Mucosa of rectum (tissue), 2 donors: ENCODE results near the gene TMOD2.

Experiments used
- H3K27ac ChIP-seq, 2 donors: one replicate each; pipeline ENCODE4 v1.7.0; 2013; ENCODE audit warnings: inconsistent platforms in 2 of 2, low read depth in 2 of 2, low read length in 2 of 2
- H3K27me3 ChIP-seq, 2 donors: one replicate each; pipeline ENCODE4 v1.7.0; 2013; ENCODE audit warnings: low read length in 2 of 2; ENCODE audit not compliant: control insufficient read depth in 2 of 2, insufficient read depth in 2 of 2
- H3K36me3 ChIP-seq, 2 donors: one replicate each; pipeline ENCODE4 v1.7.0; 2013; ENCODE audit warnings: low read length in 2 of 2; ENCODE audit not compliant: control insufficient read depth in 2 of 2, insufficient read depth in 2 of 2
- H3K4me1 ChIP-seq, 2 donors: one replicate each; pipeline ENCODE4 v1.7.0; 2013; ENCODE audit warnings: low read length in 2 of 2, mild to moderate bottlenecking in 1 of 2; ENCODE audit not compliant: control insufficient read depth in 2 of 2, insufficient read depth in 2 of 2
- H3K4me3 ChIP-seq, 2 donors: one replicate each; pipeline ENCODE4 v1.7.0; 2013; ENCODE audit warnings: low read length in 2 of 2
- H3K9ac ChIP-seq, 2 donors: one replicate each; pipeline ENCODE4 v1.7.0; 2013; ENCODE audit warnings: low read length in 2 of 2, low read depth in 1 of 2, mild to moderate bottlenecking in 1 of 2
- H3K9me3 ChIP-seq, 2 donors: one replicate each; pipeline ENCODE4 v1.7.0; 2013; ENCODE audit warnings: low read length in 2 of 2; ENCODE audit not compliant: control insufficient read depth in 2 of 2
- donor health status: healthy.
- donor health status: Normal muscosa, but diverticular disease.

Gene TMOD2

GRCh38 chr15:51830276-51830806 is 78.9 kb downstream of the TMOD2 start:
- H3K9me3 ChIP-seq = no peaks in the 10 kb centered on the region
- H3K27ac ChIP-seq = peak overlapping the region; percentile 94 to 96
- H3K27me3 ChIP-seq = no peaks in the 10 kb centered on the region
- H3K36me3 ChIP-seq = no peaks in the 10 kb centered on the region
- H3K9ac ChIP-seq = peak overlapping the region; percentile 76 to 92
- H3K4me3 ChIP-seq = peak overlapping the region; percentile 80 to 92
- H3K4me1 ChIP-seq = peaks cover 9 to 11% of the 10 kb centered on the region in 2 donors

- H3K9ac ChIP-seq = no peak overlapping the region
- no peaks in the 10 kb centered on the region for H3K27me3 ChIP-seq
- no peak overlapping the region for H3K4me3 ChIP-seq
- H3K36me3 ChIP-seq = no peaks in the 10 kb centered on the region
- peaks cover 13 to 21% of the 10 kb centered on the region in 2 donors for H3K4me1 ChIP-seq
- H3K9me3 ChIP-seq = no peaks in the 10 kb centered on the region
- H3K27ac ChIP-seq = no peak overlapping the region
Measured at GRCh38 chr15:51833772-51834171, 82.4 kb downstream of the TMOD2 start.

DNA sequence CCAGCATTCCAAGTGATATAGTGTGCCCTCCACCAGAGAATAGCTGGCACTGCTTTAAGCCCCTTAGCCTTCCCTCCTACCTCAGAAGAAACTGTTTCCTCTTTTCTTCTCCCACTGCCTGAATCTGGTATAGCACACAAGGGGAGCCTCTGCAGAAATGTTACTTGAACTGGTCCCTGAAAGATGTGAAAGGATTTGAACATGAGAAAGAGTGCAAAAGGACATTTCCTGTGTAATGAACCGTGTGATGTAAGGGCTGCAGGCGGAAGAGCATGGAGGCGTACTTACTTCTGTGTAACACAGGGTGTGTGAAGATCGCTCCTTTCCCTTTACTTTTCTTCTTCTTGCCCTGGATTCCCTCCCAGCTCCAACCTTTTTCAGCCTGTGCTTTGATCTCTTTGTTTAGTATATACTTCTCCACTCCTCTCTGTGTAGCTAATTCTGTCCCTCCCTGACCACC is 86.4 kb downstream of the TMOD2 start:
- H3K36me3 ChIP-seq = no peaks in the 10 kb centered on the region
- H3K4me1 ChIP-seq = peaks cover 16% of the 10 kb centered on the region in 2 donors
- H3K9ac ChIP-seq = no peak overlapping the region
- no peak overlapping the region for H3K27ac ChIP-seq
- H3K4me3 ChIP-seq = no peak overlapping the region
- H3K27me3 ChIP-seq = no peaks in the 10 kb centered on the region
- H3K9me3 ChIP-seq = no peaks in the 10 kb centered on the region

- Histone ChIP-seq H3K4me1 (peaks cover 16% of the 10 kb centered on the region in 2 donors), H3K9me3 (no peaks in the 10 kb centered on the region), H3K27ac (no peak overlapping the region), H3K36me3 (no peaks in the 10 kb centered on the region), H3K27me3 (no peaks in the 10 kb centered on the region), H3K4me3 (no peak overlapping the region), H3K9ac (no peak overlapping the region)
Measured at GRCh38 chr15:51838270-51838669, 86.9 kb downstream of the TMOD2 start.

GRCh38 chr15:51840692-51841091 is 89.3 kb downstream of the TMOD2 start:
- no peak overlapping the region for H3K27ac ChIP-seq
- no peak overlapping the region for H3K9ac ChIP-seq
- H3K9me3 ChIP-seq = no peaks in the 10 kb centered on the region
- H3K36me3 ChIP-seq = no peaks in the 10 kb centered on the region
- peaks cover 20 to 21% of the 10 kb centered on the region in 2 donors for H3K4me1 ChIP-seq
- H3K27me3 ChIP-seq = no peaks in the 10 kb centered on the region
- H3K4me3 ChIP-seq = no peak overlapping the region

- H3K9me3 ChIP-seq = no peaks in the 10 kb centered on the region
- no peaks in the 10 kb centered on the region for H3K36me3 ChIP-seq
- H3K4me1 ChIP-seq = peaks cover 20 to 21% of the 10 kb centered on the region in 2 donors
- no peak overlapping the region for H3K4me3 ChIP-seq
- H3K9ac ChIP-seq = no peak overlapping the region
- H3K27ac ChIP-seq = no peak overlapping the region
- H3K27me3 ChIP-seq = no peaks in the 10 kb centered on the region
Measured at GRCh38 chr15:51841406-51842040, 90.1 kb downstream of the TMOD2 start.

DNA sequence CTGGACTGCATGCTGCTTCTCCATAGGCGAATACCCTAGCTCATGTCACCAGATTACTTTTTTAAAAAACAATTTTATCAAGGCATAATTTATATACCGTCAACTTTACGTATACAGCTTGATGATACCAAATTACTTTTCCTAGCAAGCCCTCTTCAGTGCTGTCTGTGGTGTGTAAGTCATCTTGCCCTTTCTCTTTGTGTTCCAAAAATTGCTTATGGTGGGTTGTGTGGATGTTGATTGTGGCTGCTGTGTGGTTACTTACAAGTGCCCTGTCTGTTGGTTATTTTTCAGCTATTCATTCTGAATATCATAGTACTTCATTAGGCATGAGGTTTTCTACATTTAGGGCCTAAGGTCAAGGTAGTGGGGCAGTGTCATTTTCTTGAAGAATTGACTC is 90.9 kb downstream of the TMOD2 start:
- H3K9ac ChIP-seq = no peak overlapping the region
- no peaks in the 10 kb centered on the region for H3K36me3 ChIP-seq
- H3K27ac ChIP-seq = no peak overlapping the region
- H3K4me1 ChIP-seq = peaks cover 20 to 21% of the 10 kb centered on the region in 2 donors
- no peak overlapping the region for H3K4me3 ChIP-seq
- H3K27me3 ChIP-seq = no peaks in the 10 kb centered on the region
- H3K9me3 ChIP-seq = no peaks in the 10 kb centered on the region

- no peak overlapping the region for H3K9ac ChIP-seq
- no peaks in the 10 kb centered on the region for H3K9me3 ChIP-seq
- no peaks in the 10 kb centered on the region for H3K36me3 ChIP-seq
- no peaks in the 10 kb centered on the region for H3K27me3 ChIP-seq
- H3K27ac ChIP-seq = peak overlapping the region; percentile 10 to 12
- peaks cover 14 to 20% of the 10 kb centered on the region in 2 donors for H3K4me1 ChIP-seq
- no peak overlapping the region for H3K4me3 ChIP-seq
Measured at GRCh38 chr15:51842852-51843737, 91.7 kb downstream of the TMOD2 start.

- no peaks in the 10 kb centered on the region for H3K27me3 ChIP-seq
- no peaks in the 10 kb centered on the region for H3K9me3 ChIP-seq
- H3K4me3 ChIP-seq = no peak overlapping the region
- no peak overlapping the region for H3K9ac ChIP-seq
- no peaks in the 10 kb centered on the region for H3K36me3 ChIP-seq
- no peak overlapping the region for H3K27ac ChIP-seq
- H3K4me1 ChIP-seq = peaks cover 11 to 16% of the 10 kb centered on the region in 2 donors
Measured at GRCh38 chr15:51844747-51845426, 93.5 kb downstream of the TMOD2 start.
